ENCODE measurements around the gene SYT7.
"Not testable (repeated sequence)": the region's sequence is repeated elsewhere in the genome, so short reads cannot be mapped to it uniquely, and the experiment has no call there.

SYT7 gene

DNA sequence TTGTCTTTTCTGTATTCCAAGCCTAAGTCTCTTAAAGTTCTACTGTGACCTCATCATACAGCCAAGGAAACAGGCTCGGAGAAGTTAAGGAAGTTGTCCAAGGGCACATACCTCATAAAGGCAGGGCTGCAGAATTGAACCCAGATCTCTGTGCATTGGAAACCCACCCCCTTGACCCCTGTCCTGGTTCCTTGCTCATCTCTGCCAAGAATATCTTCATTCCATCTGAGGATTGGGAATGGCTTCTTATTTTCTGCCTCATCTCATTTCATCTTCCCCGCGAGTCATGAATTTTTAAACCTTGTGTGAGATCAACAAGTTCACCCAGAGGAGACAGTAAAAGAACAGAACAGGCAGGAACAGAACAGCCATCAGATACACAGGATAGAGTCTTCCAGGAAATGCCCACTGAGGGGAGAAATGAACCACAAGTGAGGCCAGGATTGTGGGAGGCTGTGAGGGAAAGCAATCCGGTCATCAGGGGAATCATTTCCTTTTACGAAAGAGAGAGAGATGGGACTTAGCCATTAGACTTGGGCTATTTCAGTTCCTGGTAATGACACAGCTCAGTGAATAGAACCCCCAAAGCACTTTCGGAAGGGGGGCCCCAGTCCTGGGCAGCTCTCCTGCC lies 106.7 kb downstream of the SYT7 start:
- FAIRE-seq = no peak
- no peak for DNase-seq (ENCODE audit: insufficient read length, low spot score)
- TF ChIP-seq, protein P1, sequence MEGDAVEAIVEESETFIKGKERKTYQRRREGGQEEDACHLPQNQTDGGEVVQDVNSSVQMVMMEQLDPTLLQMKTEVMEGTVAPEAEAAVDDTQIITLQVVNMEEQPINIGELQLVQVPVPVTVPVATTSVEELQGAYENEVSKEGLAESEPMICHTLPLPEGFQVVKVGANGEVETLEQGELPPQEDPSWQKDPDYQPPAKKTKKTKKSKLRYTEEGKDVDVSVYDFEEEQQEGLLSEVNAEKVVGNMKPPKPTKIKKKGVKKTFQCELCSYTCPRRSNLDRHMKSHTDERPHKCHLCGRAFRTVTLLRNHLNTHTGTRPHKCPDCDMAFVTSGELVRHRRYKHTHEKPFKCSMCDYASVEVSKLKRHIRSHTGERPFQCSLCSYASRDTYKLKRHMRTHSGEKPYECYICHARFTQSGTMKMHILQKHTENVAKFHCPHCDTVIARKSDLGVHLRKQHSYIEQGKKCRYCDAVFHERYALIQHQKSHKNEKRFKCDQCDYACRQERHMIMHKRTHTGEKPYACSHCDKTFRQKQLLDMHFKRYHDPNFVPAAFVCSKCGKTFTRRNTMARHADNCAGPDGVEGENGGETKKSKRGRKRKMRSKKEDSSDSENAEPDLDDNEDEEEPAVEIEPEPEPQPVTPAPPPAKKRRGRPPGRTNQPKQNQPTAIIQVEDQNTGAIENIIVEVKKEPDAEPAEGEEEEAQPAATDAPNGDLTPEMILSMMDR (IDR thresholded peaks at IDR 0.05; ENCODE audit: insufficient read depth, missing control alignments) = no peak

DNA sequence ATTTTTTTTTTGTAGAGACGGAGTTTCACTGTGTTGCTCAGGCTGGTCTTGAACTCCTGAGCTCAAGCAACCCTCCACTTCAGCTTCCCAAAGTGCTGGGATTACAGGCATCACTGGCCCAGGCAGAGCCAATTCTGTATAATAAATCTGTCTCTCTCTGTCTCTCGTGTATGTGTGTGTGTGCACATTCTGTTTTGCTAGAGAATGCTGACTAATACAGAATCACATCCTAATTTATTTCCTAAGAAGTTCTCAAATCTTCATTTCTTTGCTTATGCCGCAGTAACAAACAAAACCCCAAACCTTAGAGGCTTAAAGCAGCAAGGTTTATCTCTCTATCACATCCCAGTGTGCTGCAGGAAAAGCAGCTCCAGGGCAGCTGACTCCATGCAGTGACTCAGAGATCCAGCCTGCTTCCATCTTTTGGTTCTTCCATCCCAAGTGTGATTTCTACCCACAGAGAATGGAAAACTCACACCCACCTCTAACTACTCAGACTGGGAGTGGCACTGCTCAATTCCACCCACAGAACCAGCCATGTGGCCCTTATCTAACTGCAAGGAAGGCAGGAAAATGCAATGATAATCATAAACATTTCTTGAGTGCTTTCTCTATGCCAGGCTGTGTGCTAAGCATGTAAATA lies 107.4 kb downstream of the SYT7 start:
- FAIRE-seq (no peak), DNase-seq (ENCODE audit: insufficient read length, low spot score) (no peak)
- TF ChIP-seq, protein P1 (IDR thresholded peaks at IDR 0.05; ENCODE audit: insufficient read depth, missing control alignments) = no peak

DNA sequence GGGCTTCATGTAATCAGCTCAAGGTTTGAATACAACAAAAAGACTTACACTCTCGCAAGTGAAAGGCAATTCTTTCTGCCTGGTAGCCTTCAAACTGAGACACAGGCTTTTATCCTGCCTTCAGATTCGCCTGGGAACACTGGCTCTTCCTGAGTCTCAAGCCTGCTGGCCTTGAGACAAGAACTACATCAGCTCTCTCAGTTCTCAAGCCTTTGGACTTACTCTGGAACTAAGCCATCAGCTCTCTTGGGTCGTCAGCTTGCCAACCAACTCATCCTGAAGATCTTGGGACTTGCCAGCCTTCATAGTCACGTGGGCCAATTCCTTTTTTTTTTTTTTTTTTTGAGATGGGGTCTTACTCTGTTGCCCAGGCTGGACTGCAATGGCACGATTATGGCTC lies 108.0 kb downstream of the SYT7 start:
- TF ChIP-seq, protein P1 (IDR thresholded peaks at IDR 0.05; ENCODE audit: insufficient read depth, missing control alignments) = no peak
- FAIRE-seq = no peak

DNA sequence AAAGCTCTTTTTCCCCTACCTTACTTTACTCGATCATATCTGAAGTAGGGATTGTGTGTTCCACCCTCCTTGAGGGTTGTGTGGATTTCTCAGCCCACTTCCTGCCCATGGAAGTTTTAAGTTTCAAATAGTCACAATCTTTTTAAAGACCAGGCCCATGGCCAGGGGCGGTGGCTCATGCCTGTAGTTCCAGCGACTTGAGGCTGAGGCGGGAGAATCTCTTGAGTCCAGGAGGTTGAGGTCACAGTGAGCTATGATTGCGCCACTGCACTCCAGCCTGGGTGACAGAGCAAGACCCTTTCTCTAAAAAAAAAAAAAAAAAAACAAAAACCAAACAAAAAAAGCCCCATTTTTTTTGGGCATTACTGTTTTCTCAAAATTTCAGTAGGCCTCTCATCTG lies 108.6 kb downstream of the SYT7 start:
- FAIRE-seq (no peak), DNase-seq (ENCODE audit: insufficient read length, low spot score) (no peak)
- TF ChIP-seq, protein P1 (IDR thresholded peaks at IDR 0.05; ENCODE audit: insufficient read depth, missing control alignments) = no peak

More for the DNA sequence above, 108.0 kb downstream of the SYT7 start:
- no peak for DNase-seq (ENCODE audit: insufficient read length, low spot score)

DNA sequence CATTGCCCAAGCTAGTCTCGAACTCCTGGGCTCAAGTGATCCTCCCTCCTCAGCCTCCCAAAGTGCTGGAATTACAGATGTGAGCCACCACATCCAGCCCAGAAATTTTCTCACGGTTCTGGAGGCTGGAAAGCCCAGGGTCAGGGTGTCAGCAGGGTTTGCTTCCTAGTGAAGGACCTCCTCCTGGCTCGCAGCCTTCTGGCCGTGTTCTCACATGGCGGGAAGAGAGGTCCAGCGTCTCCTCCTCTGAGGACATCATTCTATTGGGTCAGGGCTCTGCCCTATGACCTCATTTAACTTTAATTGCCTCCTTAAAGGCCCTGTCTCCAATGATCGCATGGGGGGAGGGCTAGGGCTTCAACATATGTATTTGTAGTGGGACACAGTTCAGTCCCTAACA lies 112.9 kb downstream of the SYT7 start:
- FAIRE-seq = no peak

DNA sequence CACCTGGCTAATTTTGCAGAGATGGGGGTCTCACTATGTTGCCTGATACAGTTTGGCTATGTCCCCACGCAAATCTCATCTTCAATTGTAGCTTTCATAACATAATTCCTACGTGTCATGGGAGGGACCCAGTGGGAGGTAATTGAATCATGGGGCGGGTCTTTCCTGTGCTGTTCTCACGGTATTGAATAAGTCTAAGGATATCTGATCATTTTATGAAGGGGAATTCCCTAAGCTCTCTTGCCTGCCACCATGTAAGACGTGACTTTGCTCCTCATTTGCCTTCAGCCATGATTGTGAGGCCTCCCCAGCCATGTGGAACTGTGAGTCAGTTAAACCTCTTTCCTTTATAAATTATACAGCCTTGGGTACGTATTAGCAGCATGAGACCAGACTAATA lies 113.3 kb downstream of the SYT7 start:
- not testable (repeated sequence) for FAIRE-seq

More for the DNA sequence above, 112.9 kb downstream of the SYT7 start:
- no peak for DNase-seq (ENCODE audit: insufficient read length, low spot score)
- TF ChIP-seq, protein P1 (IDR thresholded peaks at IDR 0.05; ENCODE audit: insufficient read depth, missing control alignments) = no peak

More for the DNA sequence above, 113.3 kb downstream of the SYT7 start:
- not testable (repeated sequence) for DNase-seq (ENCODE audit: insufficient read length, low spot score)

Data from D721Med (cell line).